ENCODE results near the gene CORT.
"Not testable (repeated sequence)": the region's sequence is repeated elsewhere in the genome, so short reads cannot be mapped to it uniquely, and the experiment has no call there.

Gene CORT, protein sequence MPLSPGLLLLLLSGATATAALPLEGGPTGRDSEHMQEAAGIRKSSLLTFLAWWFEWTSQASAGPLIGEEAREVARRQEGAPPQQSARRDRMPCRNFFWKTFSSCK

DNA sequence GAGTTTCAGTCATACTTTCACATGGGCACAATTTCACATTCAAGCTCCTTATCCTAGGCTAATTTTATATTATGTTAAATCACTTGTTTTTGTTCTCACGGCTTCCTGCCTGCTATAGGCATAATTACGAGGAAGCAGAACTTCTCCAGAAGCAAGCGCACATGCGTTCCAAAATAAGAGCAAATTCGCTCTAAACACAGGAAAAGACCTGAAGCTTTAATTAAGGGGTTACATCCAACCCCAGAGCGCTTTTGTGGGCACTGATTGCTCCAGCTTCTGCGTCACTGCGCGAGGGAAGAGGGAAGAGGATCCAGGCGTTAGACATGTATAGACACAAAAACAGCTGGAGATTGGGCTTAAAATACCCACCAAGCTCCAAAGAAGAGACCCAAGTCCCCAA lies at the start of gene CORT:
TSS of gene CORT (plus strand) at position 281 of the 400 bp plus-strand sequence. CDS start 193 bp downstream, outside the sequence.
- CTCF ChIA-PET, result interaction anchor here (1.2 kb wide), 1 partner anchor 19 kb away, joined by 6 read pairs; the partner anchor contains the start of gene CENPS
- POLR2A ChIA-PET, result interaction anchor here (0.6 kb wide), 1 partner anchor 463 kb away, joined by 5 read pairs; no protein-coding TSS in a partner anchor

DNA sequence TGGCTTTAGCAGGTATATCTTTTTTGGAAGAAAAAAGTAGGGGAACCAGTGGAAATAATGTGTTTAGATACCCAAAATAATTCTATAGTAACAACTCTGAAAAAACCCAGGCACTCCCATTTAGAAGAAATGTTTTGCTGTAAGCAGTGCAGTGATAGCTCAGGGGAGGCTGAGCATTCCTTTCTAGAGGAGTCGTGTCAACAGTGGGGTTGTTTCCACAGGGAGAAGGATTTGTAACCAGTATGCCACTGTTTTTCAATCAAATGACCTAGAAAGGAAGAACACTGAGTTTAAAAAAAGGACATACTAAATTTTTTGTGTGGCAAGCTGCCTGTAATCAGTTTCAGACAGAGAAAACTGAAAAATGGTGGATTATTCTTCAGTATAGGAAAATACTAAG lies 48.5 kb upstream of the CORT start:
- TF ChIP-seq, protein P1, sequence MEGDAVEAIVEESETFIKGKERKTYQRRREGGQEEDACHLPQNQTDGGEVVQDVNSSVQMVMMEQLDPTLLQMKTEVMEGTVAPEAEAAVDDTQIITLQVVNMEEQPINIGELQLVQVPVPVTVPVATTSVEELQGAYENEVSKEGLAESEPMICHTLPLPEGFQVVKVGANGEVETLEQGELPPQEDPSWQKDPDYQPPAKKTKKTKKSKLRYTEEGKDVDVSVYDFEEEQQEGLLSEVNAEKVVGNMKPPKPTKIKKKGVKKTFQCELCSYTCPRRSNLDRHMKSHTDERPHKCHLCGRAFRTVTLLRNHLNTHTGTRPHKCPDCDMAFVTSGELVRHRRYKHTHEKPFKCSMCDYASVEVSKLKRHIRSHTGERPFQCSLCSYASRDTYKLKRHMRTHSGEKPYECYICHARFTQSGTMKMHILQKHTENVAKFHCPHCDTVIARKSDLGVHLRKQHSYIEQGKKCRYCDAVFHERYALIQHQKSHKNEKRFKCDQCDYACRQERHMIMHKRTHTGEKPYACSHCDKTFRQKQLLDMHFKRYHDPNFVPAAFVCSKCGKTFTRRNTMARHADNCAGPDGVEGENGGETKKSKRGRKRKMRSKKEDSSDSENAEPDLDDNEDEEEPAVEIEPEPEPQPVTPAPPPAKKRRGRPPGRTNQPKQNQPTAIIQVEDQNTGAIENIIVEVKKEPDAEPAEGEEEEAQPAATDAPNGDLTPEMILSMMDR (IDR thresholded peaks at IDR 0.05; ENCODE audit: control extremely low read depth, extremely low read depth, low read depth, missing control alignments), result no peak
- ChIA-PET POLR2A (no interaction called here), CTCF (interaction anchor here (1.3 to 1.7 kb wide), 3 partner anchors 8 to 458 kb away, joined by 3 to 4 read pairs (median 3); partner anchors contain the start of genes CENPS, LZIC and NMNAT1)
- no peak for DNase-seq (ENCODE audit: extremely low spot score)

More for the DNA sequence above, at the start of gene CORT:
- DNase-seq (ENCODE audit: extremely low spot score), result no peak
- TF ChIP-seq, protein P1 (IDR thresholded peaks at IDR 0.05; ENCODE audit: control extremely low read depth, extremely low read depth, low read depth, missing control alignments), result no peak

DNA sequence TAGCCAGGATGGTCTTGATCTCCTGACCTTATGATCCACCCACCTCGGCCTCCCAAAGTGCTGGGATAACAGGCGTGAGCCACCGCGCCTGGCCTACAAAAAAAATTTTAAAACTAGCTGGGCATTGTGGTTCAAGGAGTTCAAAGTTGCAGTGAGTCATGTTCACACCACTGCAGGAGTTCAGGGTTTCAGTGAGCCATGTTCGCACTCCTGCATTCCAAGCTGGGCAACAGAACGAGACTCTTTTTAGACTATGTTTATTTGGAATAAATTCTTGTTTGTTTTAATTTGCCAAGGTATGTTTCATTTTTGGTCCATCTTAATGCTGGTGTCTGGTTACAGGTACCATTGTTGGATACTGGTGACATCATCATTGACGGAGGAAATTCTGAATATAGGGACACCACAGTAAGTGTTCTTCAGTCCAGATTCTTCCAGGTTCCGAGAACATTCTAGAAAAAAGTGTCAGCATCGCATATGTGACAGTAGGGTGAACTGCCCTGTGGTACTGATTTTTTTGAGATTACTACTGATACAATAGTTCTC lies 47.0 kb upstream of the CORT start:
- no peak for DNase-seq (ENCODE audit: extremely low spot score)
- CTCF ChIA-PET, result no interaction called here
- TF ChIP-seq, protein P1 (IDR thresholded peaks at IDR 0.05; ENCODE audit: control extremely low read depth, extremely low read depth, low read depth, missing control alignments), result no peak
- POLR2A ChIA-PET, result no interaction called here

DNA sequence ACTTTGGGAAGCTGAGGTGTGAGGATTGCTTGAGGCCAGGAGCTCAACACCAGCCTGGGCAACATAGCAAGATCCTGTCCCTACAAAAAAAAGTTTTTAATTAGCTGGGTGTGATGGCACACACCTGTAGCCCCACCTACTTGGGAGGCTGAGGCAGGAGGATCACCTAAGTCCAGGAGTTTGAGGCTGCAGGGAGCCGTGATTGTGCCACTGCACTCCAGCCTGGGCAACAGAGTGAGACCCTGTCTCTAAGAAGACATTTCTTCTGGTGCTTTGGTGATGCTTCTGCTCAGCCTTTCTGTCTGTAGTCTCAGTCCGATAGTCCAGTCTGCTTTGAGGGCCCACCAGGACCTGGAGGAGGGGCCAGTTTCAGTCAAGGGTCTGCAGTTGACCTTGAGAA lies 42.6 kb upstream of the CORT start:
- no peak for DNase-seq (ENCODE audit: extremely low spot score)
- POLR2A ChIA-PET, result no interaction called here
- TF ChIP-seq, protein P1 (IDR thresholded peaks at IDR 0.05; ENCODE audit: control extremely low read depth, extremely low read depth, low read depth, missing control alignments), result no peak
- CTCF ChIA-PET, result interaction anchor here (1.8 kb wide), 1 partner anchor 23 kb away, joined by 4 read pairs; the partner anchor contains the start of gene CENPS

DNA sequence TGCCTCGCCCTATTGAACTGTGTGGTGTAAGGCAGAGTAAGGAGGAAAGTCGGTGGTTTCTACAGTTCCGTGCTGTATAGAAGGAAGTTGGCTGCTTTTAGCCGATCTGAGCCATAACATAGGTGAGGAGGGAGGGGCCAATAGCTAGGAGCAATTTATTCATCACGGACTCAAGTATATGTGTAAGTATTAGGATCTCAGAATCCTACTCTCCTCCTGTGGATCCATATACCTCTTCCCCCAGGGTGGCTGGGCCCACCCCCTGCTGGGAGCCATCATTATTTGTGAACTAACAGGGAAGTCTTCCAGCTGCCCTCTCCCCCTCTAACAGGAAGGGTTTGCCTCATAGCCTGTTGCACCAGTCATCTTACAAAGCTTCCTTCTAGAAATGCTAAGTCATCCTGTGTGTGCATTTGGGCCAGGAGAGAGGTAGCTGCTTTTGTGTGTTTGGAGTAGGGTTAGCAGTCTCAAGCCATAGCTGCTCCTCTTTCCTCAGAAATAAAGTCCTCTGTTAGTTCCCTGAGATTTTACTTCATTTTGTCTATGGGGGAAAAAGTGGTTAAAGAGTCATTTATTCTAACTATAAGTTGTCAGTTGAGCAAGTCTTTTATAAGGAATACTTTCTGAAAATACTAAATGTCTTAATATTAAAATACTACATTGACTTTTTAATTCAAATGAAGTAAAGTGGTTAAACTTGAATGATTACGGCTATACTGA lies 34.5 kb upstream of the CORT start:
- no peak for DNase-seq (ENCODE audit: extremely low spot score)
- POLR2A ChIA-PET, result no interaction called here
- CTCF ChIA-PET, result interaction anchor here (1.7 kb wide), 1 partner anchor 15 kb away, joined by 8 read pairs; the partner anchor contains the start of gene CENPS
- TF ChIP-seq, protein P1 (IDR thresholded peaks at IDR 0.05; ENCODE audit: control extremely low read depth, extremely low read depth, low read depth, missing control alignments), result no peak

DNA sequence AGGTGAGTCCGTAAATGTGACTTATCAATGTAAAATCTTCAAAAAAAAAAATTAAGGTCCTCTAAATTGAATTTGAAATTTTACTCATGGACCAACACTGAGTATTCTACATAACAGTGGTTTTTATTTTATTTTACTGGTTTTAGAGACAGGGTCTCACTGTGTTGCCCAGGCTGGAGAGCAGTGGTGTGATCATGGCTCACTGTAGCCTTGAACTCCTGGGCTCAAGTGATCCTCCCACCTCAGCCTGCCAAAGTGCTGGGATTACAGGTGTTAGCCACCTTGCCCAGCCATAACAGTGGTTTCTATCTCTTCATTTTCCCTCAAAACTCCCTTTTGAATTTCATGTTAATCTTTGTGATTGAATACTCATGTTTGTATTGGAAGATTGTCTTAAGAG lies 33.9 kb upstream of the CORT start:
- DNase-seq (ENCODE audit: extremely low spot score); POLR2A ChIA-PET: not testable (repeated sequence)
- CTCF ChIA-PET, result interaction anchor here (1.2 to 1.7 kb wide), 2 partner anchors 14 kb away, joined by 4 to 8 read pairs; partner anchors contain the start of gene CENPS

DNA sequence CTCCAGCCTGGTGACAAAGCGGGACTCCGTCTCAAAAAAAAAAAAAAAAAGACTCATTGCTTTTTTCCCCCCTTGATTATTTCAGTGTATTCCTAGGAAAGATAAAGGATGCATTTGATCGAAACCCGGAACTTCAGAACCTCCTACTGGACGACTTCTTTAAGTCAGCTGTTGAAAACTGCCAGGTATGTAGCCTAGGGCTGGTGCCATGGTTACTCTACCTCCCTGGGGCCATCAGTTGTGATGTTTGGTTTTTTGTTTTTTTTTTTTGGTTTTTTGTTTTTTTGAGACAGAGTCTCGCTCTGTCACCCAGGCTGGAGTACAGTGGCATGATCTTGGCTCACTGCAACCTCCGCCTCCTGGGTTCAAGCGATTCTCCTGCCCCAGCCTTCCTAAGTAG lies 31.1 kb upstream of the CORT start:
- DNase-seq (ENCODE audit: extremely low spot score); CTCF ChIA-PET; POLR2A ChIA-PET: not testable (repeated sequence)
